ENCODE measurements around the gene OR6B3.
"Not testable (repeated sequence)": the region's sequence is repeated elsewhere in the genome, so short reads cannot be mapped to it uniquely, and the experiment has no call there.

Gene OR6B3

GRCh38 chr2:240044096-240044495 lies 9.2 kb downstream of the OR6B3 start:
- not testable (repeated sequence) for DNase-seq (ENCODE audit: low spot score)

GRCh38 chr2:240043279-240043989 lies 9.9 kb downstream of the OR6B3 start:
- DNase-seq (ENCODE audit: low spot score) = no peak

- DNase-seq (ENCODE audit: low spot score) = no peak
These were observed 10.6 kb downstream of the OR6B3 start for GRCh38 chr2:240042740-240043139.

- DNase-seq (ENCODE audit: low spot score) = no peak
These were observed 12.0 kb downstream of the OR6B3 start for GRCh38 chr2:240041363-240041762.

GRCh38 chr2:240037358-240037757 lies 16.0 kb downstream of the OR6B3 start:
- DNase-seq (ENCODE audit: low spot score) = no peak

- no peak for DNase-seq (ENCODE audit: low spot score)
These were observed 20.0 kb downstream of the OR6B3 start for GRCh38 chr2:240033330-240033678.

- DNase-seq (ENCODE audit: low spot score) = no peak
These were observed 20.7 kb downstream of the OR6B3 start for GRCh38 chr2:240032406-240033329.

- DNase-seq (ENCODE audit: low spot score) = no peak
These were observed 22.8 kb downstream of the OR6B3 start, which contains the start of gene OR6B2 for GRCh38 chr2:240030379-240031094. OR6B2 (minus strand) TSS chr2:240030429; CDS start chr2:240030429, 0 bp downstream.

GRCh38 chr2:240024766-240025165 lies 28.6 kb downstream of the OR6B3 start:
- DNase-seq (ENCODE audit: low spot score) = peak; percentile 1

GRCh38 chr2:240023792-240024191 lies 29.5 kb downstream of the OR6B3 start:
- DNase-seq (ENCODE audit: low spot score) = no peak

GRCh38 chr2:240021488-240022104 lies 31.7 kb downstream of the OR6B3 start:
- peak; percentile 63 for DNase-seq (ENCODE audit: low spot score)

GRCh38 chr2:240018071-240018750 lies 35.1 kb downstream of the OR6B3 start:
- no peak for DNase-seq (ENCODE audit: low spot score)

GRCh38 chr2:240014327-240014726 lies 39.0 kb downstream of the OR6B3 start:
- no peak for DNase-seq (ENCODE audit: low spot score)

GRCh38 chr2:240013343-240013742 lies 40.0 kb downstream of the OR6B3 start:
- DNase-seq (ENCODE audit: low spot score) = no peak

- no peak for DNase-seq (ENCODE audit: low spot score)
These were observed 50.3 kb downstream of the OR6B3 start for GRCh38 chr2:240002983-240003382.

GRCh38 chr2:240000671-240001070 lies 52.6 kb downstream of the OR6B3 start:
- no peak for DNase-seq (ENCODE audit: low spot score)

- DNase-seq (ENCODE audit: low spot score) = no peak
These were observed 55.5 kb downstream of the OR6B3 start for GRCh38 chr2:239997686-239998409.

Data from CD4-positive, alpha-beta T cell treated with Interleukin-15 for 4 hours (primary cell).